Naive B cell (primary cell): ENCODE results near the gene TAS1R1. TPM values are rescaled to one million over a fixed set of nuclear protein-coding genes. Genes with fewer than 3 reads are reported as not detected.

ENCODE experiments used
- ATAC-seq, 2 donors: fragments of 150-1000 bp; cut with Tn5 transposase; 2 replicates each; pipeline ENCODE4 v1.10.0; 2021; ENCODE audit warnings: low read depth in 2 of 2, mild to moderate bottlenecking in 2 of 2, moderate library complexity in 2 of 2
- DNase-seq: peaks from one replicate; pipeline ENCODE4 v3.0.0; 2022
- H3K27ac Mint-ChIP-seq, 6 donors: one replicate each; pipeline ENCODE4 v1.8.0; 2020 to 2022; ENCODE audit warnings: mild to moderate bottlenecking in 6 of 6, mixed read lengths in 6 of 6, moderate library complexity in 5 of 6, inconsistent platforms in 2 of 6
- H3K27me3 Mint-ChIP-seq, 3 donors: one replicate each; pipeline ENCODE4 v1.8.0; 2021 to 2022; ENCODE audit warnings: mixed read lengths in 3 of 3, mild to moderate bottlenecking in 1 of 3
- H3K36me3 Mint-ChIP-seq, 2 donors: one replicate each; pipeline ENCODE4 v1.8.0; 2020 to 2022; ENCODE audit warnings: mixed read lengths in 2 of 2, inconsistent platforms in 1 of 2, mild to moderate bottlenecking in 1 of 2
- H3K4me1 Mint-ChIP-seq, 3 donors: one replicate each; pipeline ENCODE4 v1.8.0; 2020 to 2022; ENCODE audit warnings: mixed read lengths in 3 of 3, inconsistent platforms in 1 of 3, mild to moderate bottlenecking in 1 of 3, moderate library complexity in 1 of 3
- H3K4me3 Mint-ChIP-seq, 8 donors: one replicate each; pipeline ENCODE4 v1.8.0; 2020 to 2022; ENCODE audit warnings: mild to moderate bottlenecking in 8 of 8, mixed read lengths in 8 of 8, moderate library complexity in 8 of 8, inconsistent platforms in 2 of 8
- H3K9me3 Mint-ChIP-seq, 7 donors: one replicate each; pipeline ENCODE4 v1.8.0; 2020 to 2022; ENCODE audit warnings: mixed read lengths in 7 of 7, mild to moderate bottlenecking in 5 of 7, inconsistent platforms in 2 of 7, moderate library complexity in 1 of 7
- polyA plus RNA-seq, 6 donors: library from polyadenylated mRNA; unstranded; fragments of 300-500 nt; fragmentation: Illumina TruSeq; gene quantifications; one replicate each; pipeline ENCODE4 v1.2.3, GENCODE V29; 2021; ENCODE audit warnings: low read depth in 6 of 6

Gene TAS1R1
- polyA plus RNA-seq, 6 donors from 2014 or later: 0.16 to 0.22 TPM; not detected in 4

- H3K27ac Mint-ChIP-seq: no peak overlapping the region
- peaks cover 0 to 7% (median 0%) of the 10 kb centered on the region in 3 donors for H3K4me1 Mint-ChIP-seq
- H3K4me3 Mint-ChIP-seq: no peak overlapping the region
- H3K9me3 Mint-ChIP-seq: no peaks in the 10 kb centered on the region
- H3K36me3 Mint-ChIP-seq: no peaks in the 10 kb centered on the region
- no peak for DNase-seq
- peaks cover 0 to 8% (median 0%) of the 10 kb centered on the region in 3 donors for H3K27me3 Mint-ChIP-seq
- no peak for ATAC-seq
These were observed 5.2 kb downstream of the TAS1R1 start for GRCh38 chr1:6560267-6560666.

DNA sequence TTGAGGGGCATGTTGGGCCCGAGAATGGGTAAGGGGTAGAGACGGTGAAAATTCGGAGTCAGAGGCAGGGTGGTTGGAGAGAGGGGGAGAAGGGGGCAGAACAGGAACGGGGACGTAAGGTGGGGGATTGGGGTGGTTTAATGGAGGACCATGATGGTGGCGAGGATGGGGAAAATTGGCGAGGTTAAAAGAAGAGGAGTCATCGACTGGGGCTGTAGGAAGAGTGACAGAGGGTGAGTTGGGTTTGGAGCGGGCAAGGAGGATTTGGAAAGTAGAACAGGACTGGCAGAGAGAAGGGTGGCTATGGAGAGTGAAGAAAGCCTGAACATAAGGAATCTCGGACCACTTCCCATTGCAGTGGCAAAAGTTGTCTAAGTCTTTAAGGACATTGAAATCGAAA is 13.9 kb downstream of the TAS1R1 start:
- Mint-ChIP-seq H3K4me3 (no peak overlapping the region), H3K4me1 (no peaks in the 10 kb centered on the region), H3K27me3 (peaks cover 5 to 34% (median 31%) of the 10 kb centered on the region in 3 donors), H3K9me3 (peaks cover 0 to 3% (median 0%) of the 10 kb centered on the region in 7 donors), H3K36me3 (no peaks in the 10 kb centered on the region), H3K27ac (no peak overlapping the region)
- DNase-seq (no peak), ATAC-seq (no peak)

DNA sequence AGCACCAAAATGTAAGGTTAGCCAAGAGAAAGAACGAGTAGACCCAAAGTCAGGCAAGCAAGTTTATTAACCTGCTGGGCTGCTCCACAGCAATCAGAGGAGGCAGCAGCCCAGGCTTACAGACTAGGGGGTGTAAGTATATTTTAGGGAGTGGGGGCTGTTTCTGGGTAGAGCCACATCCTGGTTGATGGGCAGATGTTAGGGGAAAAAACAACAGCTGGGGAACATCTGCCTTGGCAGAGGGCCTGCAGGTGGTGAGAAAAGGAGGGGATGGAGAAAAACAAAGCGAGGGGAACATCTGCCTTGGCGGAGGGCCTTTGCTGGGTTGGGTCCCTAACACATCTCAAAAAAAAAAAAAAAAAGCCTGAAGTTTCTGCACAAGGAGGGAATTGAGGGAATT is 15.0 kb downstream of the TAS1R1 start:
- H3K27ac Mint-ChIP-seq: no peak overlapping the region
- no peak overlapping the region for H3K4me3 Mint-ChIP-seq
- H3K27me3 Mint-ChIP-seq: peaks cover 5 to 34% (median 31%) of the 10 kb centered on the region in 3 donors
- no peak for ATAC-seq
- DNase-seq: no peak
- H3K36me3 Mint-ChIP-seq: no peaks in the 10 kb centered on the region
- no peaks in the 10 kb centered on the region for H3K4me1 Mint-ChIP-seq
- peaks cover 0 to 3% (median 0%) of the 10 kb centered on the region in 7 donors for H3K9me3 Mint-ChIP-seq

- Mint-ChIP-seq H3K27me3 (peaks cover 5 to 34% (median 31%) of the 10 kb centered on the region in 3 donors), H3K27ac (no peak overlapping the region), H3K36me3 (no peaks in the 10 kb centered on the region), H3K4me1 (no peaks in the 10 kb centered on the region), H3K9me3 (peaks cover 0 to 3% (median 0%) of the 10 kb centered on the region in 7 donors), H3K4me3 (peak overlapping the region in 1 of 8 donors; percentile 25)
- DNase-seq (no peak), ATAC-seq (no peak)
These were observed 15.9 kb downstream of the TAS1R1 start for GRCh38 chr1:6570987-6571386.

DNA sequence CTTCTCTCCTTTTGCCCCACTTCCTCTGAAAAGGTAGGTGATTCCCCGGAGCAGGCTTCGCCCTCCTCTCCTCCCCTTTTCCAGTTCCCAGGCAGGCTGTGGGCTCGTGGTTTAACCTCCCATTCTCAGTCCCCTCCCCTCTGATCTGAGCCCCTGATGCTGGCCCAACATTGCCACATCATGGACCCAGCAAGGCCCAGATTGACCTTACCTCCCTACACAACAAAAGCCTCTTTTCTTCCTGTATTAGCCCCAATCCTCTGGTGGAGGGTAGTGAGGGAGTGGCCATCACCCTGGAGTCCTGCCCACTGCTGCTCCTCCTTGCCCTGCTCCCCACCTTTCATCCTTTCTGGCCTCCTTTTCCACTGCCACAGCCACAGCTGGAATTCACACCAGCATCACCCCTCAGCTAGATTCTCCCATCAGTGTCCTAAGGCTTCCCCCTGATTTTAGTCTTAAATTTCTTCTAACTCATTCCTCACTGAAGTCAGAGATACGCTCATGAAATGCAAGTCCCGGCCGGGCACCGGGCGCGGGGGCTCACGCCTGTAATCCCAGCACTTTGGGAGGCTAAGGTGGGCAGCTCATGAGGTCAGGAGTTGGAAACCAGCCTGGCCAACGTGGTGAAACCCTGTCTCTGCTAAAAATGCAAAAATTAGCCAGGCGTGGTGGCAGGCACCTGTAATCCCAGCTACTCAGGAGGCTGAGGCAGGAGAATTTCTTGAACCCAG is 17.7 kb downstream of the TAS1R1 start:
- Mint-ChIP-seq H3K27me3 (peaks cover 5 to 33% (median 31%) of the 10 kb centered on the region in 3 donors), H3K27ac (no peak overlapping the region), H3K9me3 (peaks cover 0 to 3% (median 0%) of the 10 kb centered on the region in 7 donors), H3K36me3 (no peaks in the 10 kb centered on the region), H3K4me3 (peak overlapping the region in 1 of 8 donors; percentile 21), H3K4me1 (no peaks in the 10 kb centered on the region)
- no peak for DNase-seq
- ATAC-seq: no peak

- H3K4me1 Mint-ChIP-seq: peaks cover 0 to 5% (median 4%) of the 10 kb centered on the region in 3 donors
- no peaks in the 10 kb centered on the region for H3K36me3 Mint-ChIP-seq
- DNase-seq: no peak
- H3K9me3 Mint-ChIP-seq: peaks cover 0 to under 1% (median 0%) of the 10 kb centered on the region in 7 donors
- H3K27me3 Mint-ChIP-seq: peaks cover 5 to 24% (median 22%) of the 10 kb centered on the region in 3 donors
- H3K27ac Mint-ChIP-seq: no peak overlapping the region
- ATAC-seq: no peak
- H3K4me3 Mint-ChIP-seq: no peak overlapping the region
These were observed 19.0 kb downstream of the TAS1R1 start for GRCh38 chr1:6574025-6574620.

DNA sequence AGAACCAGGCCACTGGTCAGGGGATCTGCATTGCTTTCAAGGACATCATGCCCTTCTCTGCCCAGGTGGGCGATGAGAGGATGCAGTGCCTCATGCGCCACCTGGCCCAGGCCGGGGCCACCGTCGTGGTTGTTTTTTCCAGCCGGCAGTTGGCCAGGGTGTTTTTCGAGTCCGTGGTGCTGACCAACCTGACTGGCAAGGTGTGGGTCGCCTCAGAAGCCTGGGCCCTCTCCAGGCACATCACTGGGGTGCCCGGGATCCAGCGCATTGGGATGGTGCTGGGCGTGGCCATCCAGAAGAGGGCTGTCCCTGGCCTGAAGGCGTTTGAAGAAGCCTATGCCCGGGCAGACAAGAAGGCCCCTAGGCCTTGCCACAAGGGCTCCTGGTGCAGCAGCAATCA is 19.7 kb downstream of the TAS1R1 start:
- peaks cover 5 to 20% (median 15%) of the 10 kb centered on the region in 3 donors for H3K27me3 Mint-ChIP-seq
- H3K4me3 Mint-ChIP-seq: no peak overlapping the region
- H3K4me1 Mint-ChIP-seq: peaks cover 0 to 12% (median 11%) of the 10 kb centered on the region in 3 donors
- no peaks in the 10 kb centered on the region for H3K36me3 Mint-ChIP-seq
- ATAC-seq (no peak), DNase-seq (no peak)
- H3K27ac Mint-ChIP-seq: no peak overlapping the region
- H3K9me3 Mint-ChIP-seq: no peaks in the 10 kb centered on the region

- peaks cover 19 to 41% (median 36%) of the 10 kb centered on the region in 3 donors for H3K4me1 Mint-ChIP-seq
- H3K27me3 Mint-ChIP-seq: peaks cover 0 to 3% (median 2%) of the 10 kb centered on the region in 3 donors
- no peak for ATAC-seq
- H3K27ac Mint-ChIP-seq: peak overlapping the region in 2 of 6 donors; percentile 23 to 75
- no peaks in the 10 kb centered on the region for H3K36me3 Mint-ChIP-seq
- no peak for DNase-seq
- peak overlapping the region in 2 of 8 donors; percentile 25 to 84 for H3K4me3 Mint-ChIP-seq
- no peaks in the 10 kb centered on the region for H3K9me3 Mint-ChIP-seq
These were observed 22.9 kb downstream of the TAS1R1 start for GRCh38 chr1:6577831-6578525.

DNA sequence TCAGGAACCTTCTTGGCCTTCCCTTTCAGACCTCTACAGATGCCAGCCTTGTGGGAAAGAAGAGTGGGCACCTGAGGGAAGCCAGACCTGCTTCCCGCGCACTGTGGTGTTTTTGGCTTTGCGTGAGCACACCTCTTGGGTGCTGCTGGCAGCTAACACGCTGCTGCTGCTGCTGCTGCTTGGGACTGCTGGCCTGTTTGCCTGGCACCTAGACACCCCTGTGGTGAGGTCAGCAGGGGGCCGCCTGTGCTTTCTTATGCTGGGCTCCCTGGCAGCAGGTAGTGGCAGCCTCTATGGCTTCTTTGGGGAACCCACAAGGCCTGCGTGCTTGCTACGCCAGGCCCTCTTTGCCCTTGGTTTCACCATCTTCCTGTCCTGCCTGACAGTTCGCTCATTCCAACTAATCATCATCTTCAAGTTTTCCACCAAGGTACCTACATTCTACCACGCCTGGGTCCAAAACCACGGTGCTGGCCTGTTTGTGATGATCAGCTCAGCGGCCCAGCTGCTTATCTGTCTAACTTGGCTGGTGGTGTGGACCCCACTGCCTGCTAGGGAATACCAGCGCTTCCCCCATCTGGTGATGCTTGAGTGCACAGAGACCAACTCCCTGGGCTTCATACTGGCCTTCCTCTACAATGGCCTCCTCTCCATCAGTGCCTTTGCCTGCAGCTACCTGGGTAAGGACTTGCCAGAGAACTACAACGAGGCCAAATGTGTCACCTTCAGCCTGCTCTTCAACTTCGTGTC is 23.7 kb downstream of the TAS1R1 start:
- Mint-ChIP-seq H3K4me3 (peak overlapping the region; percentile 5 to 99 (median 97)), H3K36me3 (no peaks in the 10 kb centered on the region), H3K27ac (peak overlapping the region; percentile 97 to 100 (median 98)), H3K4me1 (peaks cover 19 to 41% (median 36%) of the 10 kb centered on the region in 3 donors), H3K27me3 (no peaks in the 10 kb centered on the region), H3K9me3 (no peaks in the 10 kb centered on the region)
- ATAC-seq: no peak
- DNase-seq: no peak

- Mint-ChIP-seq H3K27ac (peak within 1 kb of the TSS; percentile 97 to 100 (median 98)), H3K9me3 (no peaks in the 10 kb centered on the region), H3K4me1 (peaks cover 22 to 43% (median 40%) of the 10 kb centered on the region in 3 donors), H3K4me3 (peak within 1 kb of the TSS; percentile 84 to 99 (median 98)), H3K27me3 (no peaks in the 10 kb centered on the region), H3K36me3 (no peaks in the 10 kb centered on the region)
- DNase-seq (peak; percentile 97), ATAC-seq (peak; percentile 96 to 97)
These were observed 24.4 kb downstream of the TAS1R1 start, which contains the start of gene ZBTB48 for GRCh38 chr1:6579374-6580118. ZBTB48 (plus strand) TSS chr1:6579994; CDS start chr1:6580610, 616 bp downstream.

GRCh38 chr1:6580119-6580592 is 25.0 kb downstream of the TAS1R1 start:
- no peaks in the 10 kb centered on the region for H3K36me3 Mint-ChIP-seq
- H3K9me3 Mint-ChIP-seq: no peaks in the 10 kb centered on the region
- ATAC-seq: peak; percentile 32 to 34
- peak overlapping the region; percentile 97 to 100 (median 98) for H3K27ac Mint-ChIP-seq
- H3K27me3 Mint-ChIP-seq: no peaks in the 10 kb centered on the region
- H3K4me1 Mint-ChIP-seq: peaks cover 24 to 49% (median 46%) of the 10 kb centered on the region in 3 donors
- peak overlapping the region; percentile 84 to 99 (median 98) for H3K4me3 Mint-ChIP-seq
- peak; percentile 35 for DNase-seq
